AG09319 (cell line): ENCODE data around the gene IKZF4.
"Not testable (repeated sequence)": the region's sequence is repeated elsewhere in the genome, so short reads cannot be mapped to it uniquely, and the experiment has no call there.

Source experiments
- DNase-seq: peaks from one replicate; pipeline ENCODE4 v3.0.0-alpha.2; 2010; ENCODE audit warnings: low read depth; ENCODE audit errors: extremely low read depth
- CTCF ChIP-seq: IDR thresholded peaks from 2 replicates; pipeline ENCODE4 v1.5.1; 2011; ENCODE audit warnings: low read depth, mild to moderate bottlenecking, inconsistent platforms, low read length, moderate library complexity

The IKZF4 gene

GRCh38 chr12:56071648-56072047 is 50.8 kb downstream of the IKZF4 start:
- DNase-seq, result no peak
- TF ChIP-seq CTCF, result no peak

- no peak for TF ChIP-seq CTCF
- no peak for DNase-seq
These were observed 53.6 kb downstream of the IKZF4 start for GRCh38 chr12:56074396-56074795.

GRCh38 chr12:56077966-56078365 is 57.1 kb downstream of the IKZF4 start:
- DNase-seq, result not testable (repeated sequence)

GRCh38 chr12:56078427-56078826 is 57.6 kb downstream of the IKZF4 start:
- DNase-seq, result no peak
- TF ChIP-seq CTCF, result no peak

- DNase-seq, result peak; percentile 46
- peak; percentile 81 for TF ChIP-seq CTCF
These were observed 58.3 kb downstream of the IKZF4 start for GRCh38 chr12:56078931-56079722.

- no peak for TF ChIP-seq CTCF
- DNase-seq, result peak; percentile 40
These were observed 59.1 kb downstream of the IKZF4 start, which contains the start of gene ERBB3 for GRCh38 chr12:56079723-56080555. ERBB3 (plus strand) TSS chr12:56080165; CDS start chr12:56080301, 136 bp downstream.

- TF ChIP-seq CTCF, result no peak
- DNase-seq, result no peak
These were observed 59.8 kb downstream of the IKZF4 start for GRCh38 chr12:56080556-56081138.
